T-helper 2 cell (primary cell): ENCODE measurements around the gene LRRC8D.

Experiments used
- DNase-seq, 5 experiments: peaks; one replicate each; pipeline versions ENCODE4 v3.0.0 to v3.0.0-alpha.2; 2012 to 2022

LRRC8D gene

DNA sequence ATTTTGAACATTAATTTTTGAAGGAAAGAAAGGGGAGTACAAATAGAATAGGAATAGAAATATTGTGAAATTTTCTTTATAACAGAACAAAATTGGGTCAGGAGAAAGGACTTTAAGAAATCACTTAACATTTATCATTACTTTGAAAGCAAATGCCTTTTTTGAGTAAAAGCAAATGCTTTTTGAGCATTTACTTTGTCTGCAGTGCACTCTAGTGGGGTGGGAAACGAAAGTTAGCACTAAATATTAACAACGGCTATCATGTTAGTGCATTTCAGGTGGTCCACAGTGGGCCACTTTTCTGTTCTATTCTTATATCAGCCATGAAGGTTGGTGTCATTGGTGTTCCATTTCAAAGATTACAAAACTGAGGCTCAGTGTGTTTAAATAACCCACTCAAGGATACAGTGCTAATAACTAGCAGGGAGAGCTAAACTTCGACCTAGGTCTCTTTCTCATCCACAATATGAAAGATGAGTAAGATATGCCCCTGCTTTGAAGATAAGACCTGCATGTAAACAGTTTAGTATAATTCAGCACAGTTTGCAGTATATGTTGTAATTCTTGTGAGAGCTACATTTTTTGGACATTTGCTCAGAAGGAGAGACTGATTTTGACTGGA, 13.4 kb downstream of the LRRC8D start:
- DNase-seq, result no peak

DNA sequence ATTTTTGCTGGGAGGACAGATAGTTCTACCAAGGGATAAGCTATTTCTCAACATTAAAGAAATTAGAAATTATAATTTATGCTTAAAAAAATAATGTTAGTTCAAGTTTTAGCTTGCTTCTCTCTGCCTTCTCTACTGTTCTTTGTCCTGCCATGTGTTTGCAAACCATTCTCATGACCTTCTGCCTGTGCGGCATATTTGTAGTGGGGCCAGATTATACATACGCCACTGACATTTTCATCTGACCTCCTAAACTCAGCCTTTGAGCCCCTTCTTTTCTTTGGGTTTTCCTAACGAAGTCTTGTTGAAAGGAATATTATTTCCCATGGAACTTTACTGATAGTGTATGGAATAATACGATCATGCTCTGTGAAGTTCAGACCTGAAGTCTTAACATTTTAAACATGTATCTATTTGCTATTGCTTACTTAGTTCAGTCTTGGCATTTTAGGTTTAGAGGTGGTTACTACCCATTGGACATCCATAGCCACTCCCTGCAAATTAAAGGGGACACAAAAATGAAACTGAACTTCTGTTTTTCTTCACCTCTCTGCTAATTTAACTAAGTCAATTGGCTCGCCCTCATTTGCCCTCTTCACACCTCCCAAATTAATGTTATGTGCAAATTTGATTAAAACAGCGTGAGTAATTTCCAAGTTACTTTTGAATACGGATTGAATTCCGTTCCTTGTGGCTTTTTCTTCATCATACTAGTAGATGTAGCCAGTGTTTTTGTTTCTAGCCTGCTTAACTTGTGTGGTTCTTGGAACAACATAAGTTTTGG, 15.6 kb downstream of the LRRC8D start:
- no peak for DNase-seq

DNA sequence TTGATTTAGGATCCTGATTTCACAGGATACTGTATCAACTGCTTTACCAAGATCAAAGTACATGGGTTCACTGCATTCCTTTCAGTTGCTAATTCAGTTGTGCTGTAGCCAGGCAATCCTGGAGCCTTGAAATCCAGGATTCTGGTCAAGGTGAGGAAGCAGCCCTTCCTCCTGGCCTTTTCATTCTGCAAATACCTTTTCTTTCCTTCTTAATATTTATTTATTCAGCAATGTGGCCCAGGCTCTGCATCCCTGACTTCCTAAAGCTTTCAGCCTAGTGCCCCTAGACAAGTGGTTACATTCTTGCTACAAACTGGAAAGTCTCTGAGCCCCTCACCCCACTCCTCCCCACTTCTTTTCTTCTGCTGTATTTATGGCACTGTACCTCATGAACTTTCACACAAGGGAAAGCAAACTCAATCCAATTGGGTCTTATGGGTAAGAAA, 16.2 kb downstream of the LRRC8D start:
- no peak for DNase-seq

DNA sequence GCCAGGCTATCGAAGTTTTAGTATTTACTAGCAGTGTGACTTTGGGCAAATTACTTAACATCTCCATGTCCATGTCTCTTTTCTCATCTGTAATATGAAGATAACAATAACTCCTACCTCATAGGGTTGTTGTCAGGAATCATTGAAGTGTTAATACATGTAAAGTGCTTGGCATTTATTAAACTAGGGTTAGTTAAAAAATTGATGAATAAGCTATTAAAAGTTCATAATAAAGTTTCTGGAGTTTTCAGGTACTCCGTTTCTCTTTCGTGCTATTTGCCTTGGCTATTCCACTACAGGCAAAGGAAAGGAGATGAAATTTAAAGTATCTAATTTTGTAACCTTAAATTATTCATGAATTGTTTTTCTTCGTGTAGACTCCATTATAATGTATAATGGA, 16.7 kb downstream of the LRRC8D start:
- no peak for DNase-seq

DNA sequence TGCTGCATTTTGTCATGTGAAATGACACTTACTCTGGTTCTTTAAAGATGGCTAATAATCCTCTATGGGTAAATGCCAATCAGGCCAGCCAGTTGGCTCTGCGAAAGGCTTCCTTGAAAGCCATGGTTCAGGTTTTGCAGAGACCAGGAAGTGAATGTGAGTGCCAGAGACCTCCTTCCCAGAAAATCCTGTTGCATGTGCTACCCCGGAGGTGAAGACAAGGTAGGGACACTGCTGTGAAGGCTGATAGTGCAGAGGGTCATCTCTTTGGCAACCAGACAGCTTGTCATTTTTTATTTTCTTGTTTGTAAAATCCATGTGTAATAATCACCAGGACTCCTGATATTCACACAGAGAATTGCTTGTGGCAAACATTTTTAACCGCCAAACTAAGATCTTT, 18.7 kb downstream of the LRRC8D start:
- peak in 1 of 5 experiments; percentile 85 for DNase-seq

DNA sequence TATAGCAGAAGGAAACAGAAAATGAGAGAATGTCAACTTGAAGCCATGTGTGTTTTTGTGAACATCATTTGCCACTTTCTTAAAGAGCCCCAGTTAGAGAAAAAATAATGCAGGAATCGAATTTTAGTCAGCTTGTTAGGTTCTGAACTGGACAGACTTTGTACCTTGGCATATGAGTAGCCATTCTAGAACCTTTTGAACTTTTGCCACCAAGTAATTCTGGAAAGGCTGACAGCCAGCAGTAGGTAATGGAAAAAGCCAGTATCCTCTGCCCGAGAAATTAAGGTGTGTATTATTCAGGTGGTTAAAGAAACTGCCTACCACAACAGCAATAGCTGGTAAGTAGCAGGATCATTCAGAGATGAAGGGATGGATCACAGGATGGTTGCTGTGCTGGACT, 20.7 kb downstream of the LRRC8D start:
- DNase-seq, result no peak

DNA sequence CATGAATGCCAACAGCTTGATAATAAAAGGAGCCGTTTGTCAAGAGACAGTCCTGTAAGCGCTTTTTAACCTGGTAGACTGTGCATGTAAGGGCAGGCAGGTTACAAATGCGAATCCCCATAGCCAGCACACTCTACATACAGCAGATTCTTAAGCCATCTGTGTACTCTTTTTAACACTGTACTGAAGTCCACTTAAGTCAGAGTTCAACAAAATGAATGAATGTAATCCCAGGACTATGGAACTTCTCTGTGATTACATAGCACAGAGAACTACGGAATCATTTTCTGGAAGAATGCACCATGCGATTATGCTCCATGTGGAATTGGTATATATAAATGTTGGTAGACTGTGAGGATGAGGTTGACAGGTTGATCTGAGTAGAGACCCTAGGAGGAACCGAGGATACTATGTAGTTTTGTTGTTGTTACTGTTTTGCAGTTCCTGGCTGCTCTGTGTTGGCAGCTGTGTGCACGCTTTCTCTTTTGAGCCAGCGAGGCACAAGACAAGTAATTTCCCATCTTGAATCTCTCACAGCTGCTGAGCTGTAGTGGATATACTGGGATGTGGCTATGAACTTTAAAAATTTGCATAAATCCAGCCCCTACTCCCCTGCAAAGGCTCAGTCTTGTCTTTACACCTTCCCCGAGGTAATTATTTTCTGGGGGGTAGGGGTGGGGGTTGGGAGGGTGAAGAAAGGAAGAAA, 21.9 kb downstream of the LRRC8D start:
- no peak for DNase-seq

DNA sequence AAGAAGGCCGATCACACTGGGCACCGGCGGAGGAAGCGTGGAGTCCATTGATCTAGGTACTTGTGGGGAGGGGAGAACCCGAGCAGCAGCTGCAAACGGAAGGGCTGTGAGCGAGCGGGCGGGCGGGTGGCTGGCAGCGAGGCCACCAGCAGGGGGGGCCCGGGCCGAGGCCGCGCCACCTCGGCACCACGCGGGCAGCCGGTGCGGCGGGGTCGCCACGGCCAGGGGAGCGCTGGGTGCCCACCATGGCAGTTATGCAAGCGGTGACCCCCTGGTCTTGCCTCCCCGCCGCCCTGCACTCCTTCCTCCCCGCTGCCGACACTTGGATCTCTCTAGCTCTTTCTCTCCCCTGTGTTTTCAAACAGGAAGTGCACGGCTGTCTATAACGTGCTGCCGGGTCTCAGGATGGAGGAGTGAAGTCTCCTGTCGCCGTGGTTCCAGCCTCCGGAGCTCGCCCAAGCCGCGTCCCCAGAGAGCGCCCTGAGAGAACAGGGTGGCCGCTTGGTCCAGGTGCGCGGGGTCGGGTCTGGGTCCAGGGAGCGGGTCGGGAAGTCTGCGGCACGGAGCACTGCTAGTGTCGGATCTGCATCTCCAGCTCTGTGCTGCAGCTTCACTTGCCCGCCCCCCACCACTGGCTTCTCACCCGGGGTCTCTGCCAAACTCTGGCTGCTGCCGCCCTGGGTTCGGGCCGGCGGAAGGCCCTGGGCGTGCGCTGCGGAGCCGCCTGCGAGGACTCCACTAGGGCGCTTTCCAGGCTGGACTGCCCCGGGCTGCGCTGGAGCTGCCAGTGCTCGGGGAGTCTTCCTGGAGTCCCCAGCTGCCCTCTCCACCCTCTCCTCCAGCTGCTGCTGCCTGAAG, 22.7 kb downstream of the LRRC8D start:
- DNase-seq, result peak; percentile 62 to 92 (median 65)

DNA sequence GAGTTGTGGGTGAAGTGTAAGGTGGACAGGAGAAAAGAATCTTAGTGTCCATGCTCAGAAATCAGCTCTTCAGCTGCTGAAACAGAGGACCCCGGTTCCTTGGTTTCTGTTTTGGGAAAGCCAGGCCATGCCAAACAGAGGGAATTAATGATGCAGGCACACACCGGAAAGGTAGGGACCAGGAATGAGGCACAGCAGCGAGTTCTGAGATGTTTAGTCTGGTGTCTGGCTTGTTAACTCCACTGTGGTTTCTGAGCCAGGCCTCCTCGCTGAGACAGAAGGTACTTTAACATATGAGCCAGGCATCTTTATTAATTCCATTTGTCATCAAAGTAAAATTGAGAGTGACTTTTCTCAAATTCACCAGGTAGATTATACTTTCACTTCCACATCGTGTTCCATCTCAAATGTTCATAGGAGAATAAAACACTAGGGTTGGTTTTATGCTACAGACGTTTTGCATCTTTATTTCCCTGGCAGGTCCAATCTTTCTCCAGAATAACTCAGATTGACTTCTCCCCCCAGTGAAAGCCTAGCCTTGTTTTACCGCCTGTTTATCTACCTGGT, 23.5 kb downstream of the LRRC8D start:
- peak in 2 of 5 experiments; percentile 26 to 50 for DNase-seq

DNA sequence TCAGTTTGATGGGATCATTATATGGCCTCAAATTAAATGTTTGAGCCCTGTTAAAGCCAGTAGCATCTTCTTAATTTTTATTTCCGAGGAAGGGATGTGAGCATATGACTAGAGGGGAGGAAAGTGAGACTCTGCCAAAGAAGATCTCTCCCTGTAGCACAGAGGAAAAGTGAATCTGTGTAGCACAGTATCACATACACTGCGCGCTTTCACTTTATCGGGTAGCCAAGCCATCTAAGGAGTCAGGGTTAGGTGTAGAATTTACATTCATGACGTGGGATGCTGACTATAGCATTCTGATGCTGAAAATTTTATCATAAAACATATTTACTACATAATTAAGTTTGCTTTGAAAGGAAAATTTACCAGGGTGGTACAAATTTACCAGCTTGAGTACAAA, 24.0 kb downstream of the LRRC8D start:
- peak in 1 of 5 experiments; percentile 63 for DNase-seq

DNA sequence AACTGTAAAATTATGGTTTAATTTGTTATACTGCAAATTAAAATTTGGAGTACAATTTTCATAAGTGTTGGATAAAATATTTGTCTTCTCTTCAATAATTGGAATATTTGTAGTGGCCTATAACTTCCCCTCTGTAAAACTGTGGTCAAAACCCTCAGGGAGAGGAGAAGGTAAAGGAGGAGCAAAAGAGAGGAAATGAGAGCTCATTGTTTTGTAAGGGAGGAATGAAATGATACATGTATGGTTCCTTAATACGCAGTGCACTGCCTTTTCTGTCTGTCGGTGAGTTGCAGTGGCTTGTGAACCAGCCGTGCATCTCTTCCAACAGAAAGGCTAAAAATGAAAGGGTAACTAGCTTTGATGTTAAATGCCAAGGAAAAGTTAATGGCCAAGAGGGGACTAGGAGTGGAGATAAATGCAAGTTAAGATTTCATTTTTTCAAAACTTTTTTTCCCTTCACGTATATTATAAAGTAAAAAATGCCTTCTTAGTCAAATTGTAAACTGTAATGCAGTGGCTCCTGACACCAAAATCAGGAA, 26.4 kb downstream of the LRRC8D start:
- DNase-seq, result peak in 1 of 5 experiments; percentile 21

DNA sequence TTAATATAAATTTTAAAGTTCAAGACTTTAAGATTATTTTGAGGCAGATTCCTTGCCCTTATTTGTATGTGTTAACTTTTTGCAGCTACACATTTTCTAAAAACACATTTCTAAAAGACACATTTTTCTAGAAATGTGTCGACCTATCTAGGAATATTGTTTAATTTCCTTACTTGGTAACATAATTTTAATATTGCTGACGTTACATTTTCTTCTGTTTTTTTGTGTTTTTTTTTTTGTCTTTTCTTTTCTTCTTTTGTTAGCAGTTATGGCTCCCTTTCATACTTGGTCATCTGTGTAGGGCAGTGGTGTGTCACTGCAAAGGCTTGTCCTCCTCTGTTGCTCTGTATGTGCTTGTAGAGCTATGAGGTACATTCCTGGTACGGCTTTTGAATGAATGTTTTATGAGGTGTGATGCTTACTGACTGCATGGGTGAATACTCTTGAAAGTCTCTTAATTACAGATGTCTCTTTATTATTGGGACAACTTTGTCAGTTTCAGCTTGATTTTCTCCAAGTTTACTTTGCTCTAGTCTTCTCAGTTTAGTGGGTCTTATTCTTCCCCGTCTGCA, 30.1 kb downstream of the LRRC8D start:
- DNase-seq, result no peak

DNA sequence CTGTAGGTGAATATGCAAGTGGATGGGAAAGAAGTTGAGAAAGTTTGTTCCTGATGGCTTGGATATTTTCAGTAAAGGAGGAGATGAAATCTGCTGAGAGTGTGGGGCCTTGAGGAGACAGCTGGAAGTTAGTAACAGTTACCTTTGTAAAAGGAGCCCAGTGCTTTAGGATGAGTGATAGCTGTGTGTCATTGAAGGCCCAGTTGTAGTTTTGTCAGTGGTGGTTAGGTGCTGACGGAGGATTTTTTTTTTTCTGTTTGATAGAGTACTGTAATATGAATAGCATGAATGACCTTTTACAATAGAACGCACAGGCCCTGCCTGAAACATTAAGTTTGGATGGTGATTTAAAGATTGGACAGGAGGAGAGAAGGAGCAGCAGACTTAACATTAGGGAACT, 33.3 kb downstream of the LRRC8D start:
- peak in 1 of 5 experiments; percentile 24 for DNase-seq

DNA sequence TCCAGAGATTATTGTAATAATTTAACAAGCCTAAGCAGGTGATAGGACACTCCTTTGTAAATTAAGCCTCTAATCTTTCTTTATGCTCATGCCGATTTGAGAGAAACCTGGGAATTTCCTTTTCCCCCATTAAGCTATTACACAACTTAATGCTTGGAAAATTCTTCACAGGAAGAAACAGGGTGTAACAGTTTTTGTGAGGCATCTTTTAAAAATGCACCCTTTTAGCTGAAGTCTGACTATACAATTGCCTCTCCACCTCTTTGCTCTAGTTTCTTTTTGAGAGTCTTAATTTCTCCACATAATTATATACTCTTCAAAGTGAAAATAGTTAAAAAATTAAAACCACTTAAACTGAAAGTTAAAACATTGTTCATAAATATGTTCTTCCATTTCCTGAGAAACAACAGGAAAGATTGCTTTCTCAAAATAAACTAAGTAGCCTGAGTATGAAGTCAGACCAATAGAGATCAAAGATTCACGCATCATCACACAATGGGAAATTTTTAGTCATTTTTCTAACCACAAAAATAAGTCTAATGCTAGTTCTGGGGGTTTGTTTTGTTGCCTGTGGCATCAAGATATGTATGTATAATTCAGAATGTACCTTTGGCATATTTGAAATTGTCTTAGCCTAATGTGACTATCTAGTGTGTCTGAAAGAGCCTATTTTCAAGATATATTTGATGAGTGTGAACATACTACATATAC, 34.7 kb downstream of the LRRC8D start:
- peak in 2 of 5 experiments; percentile 49 to 87 for DNase-seq

DNA sequence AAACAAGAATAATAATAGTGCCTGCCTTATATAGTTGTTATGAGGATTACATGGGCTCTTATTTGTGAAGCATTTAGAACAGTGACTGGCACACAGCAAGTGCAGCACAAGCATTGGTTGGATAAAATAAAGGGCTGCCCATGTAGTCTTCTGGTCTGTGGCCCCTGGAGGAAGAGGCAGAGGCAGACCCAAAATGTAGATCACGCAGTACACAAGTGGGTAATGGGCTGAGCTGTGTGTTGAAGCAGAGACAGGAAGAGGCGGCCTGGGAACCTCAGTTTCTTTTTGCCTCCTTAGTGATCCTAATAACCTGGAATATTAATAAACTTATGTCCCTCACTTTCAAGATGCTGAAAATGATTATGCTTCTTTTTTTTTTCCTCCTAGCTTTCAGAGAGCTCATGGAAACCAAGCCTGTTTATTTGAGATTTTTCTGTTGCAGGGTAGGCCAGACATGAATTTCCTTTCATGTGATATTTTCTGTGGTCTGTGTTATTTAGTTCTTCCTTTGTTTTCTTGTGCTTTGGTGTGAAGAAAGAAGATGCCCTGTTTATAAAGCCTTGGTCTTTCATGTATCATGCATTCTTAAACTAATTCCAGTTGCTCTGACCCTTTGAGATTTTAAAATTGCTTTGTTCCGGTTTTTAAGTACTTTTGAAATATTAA, 42.5 kb downstream of the LRRC8D start:
- DNase-seq, result no peak

DNA sequence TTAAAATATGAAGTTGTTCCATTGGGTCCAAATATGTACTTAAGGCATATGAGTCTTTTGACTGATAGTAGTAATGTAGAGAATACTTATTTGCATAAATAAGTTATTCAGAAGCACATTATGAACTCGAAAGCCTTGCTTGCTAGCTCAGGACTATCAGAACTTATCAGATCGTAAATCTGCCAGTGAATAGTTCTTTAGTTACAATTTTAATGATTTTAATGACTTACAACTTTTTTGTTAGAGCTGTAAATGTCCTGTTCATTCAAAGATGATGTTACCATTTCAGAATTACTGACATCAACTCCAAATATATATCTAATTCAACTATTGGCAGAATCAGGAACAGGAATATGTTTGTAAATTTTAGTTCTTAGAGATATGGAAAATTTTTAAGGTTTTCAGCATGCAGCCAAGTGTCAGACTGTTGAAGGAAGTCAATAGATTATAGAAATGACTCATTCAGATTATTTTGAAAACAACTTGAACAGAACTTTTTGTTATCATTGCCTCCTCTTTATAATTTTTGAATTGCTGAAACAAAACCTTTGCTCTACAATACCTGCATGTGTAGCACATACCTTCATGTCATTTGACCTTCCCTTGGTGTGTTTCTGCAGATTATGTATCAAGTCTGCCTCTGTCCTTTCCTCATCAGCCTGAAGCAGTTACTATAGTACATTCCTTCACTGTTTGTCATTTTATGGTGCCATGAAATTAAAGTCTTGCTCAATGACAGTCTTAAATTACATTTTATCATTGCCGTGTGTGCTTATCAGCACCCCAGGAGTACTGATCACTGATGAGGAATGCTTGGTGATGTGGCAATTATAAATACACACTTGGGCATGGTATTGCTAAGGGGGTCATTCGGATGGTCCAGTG, 44.9 kb downstream of the LRRC8D start:
- DNase-seq, result peak in 1 of 5 experiments; percentile 46

DNA sequence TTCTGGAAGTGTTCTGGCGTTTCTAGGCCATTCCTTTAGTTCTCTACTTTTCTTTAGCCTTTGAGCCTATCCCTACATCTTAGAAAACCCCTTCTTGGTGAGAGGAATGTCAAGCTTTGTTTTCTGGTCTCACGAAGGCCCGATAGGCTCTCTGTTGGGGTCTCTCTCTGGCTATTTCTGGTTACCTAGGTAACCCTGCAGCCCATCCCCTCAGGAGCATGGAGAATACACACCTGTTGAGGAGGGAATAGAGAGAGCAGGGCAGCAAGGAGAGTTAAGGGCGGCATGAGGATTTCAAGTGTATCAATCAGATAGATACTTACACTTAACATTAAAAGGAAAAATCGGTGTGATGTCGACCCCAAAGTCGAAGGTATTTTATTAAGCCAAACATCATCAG, 45.7 kb downstream of the LRRC8D start:
- no peak for DNase-seq

DNA sequence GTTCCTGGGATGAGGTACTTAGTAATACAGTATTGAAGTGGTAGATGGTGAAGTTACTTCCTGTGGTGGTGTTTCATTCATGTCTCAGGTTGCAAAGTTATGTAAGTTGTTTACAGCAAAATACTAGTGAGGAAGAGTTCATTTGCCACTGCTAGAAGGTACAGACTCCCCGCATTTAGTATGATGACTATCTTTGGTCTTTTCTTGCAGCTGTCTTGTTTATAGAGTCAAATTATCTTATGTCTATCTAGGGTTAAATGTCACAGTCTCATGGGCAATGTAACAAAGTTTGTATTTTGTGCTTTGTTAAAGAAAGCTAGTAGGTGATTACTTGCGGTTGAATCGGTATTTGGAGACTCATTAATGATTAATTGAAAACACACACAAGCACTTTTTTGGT, 50.2 kb downstream of the LRRC8D start:
- DNase-seq, result peak in 2 of 5 experiments; percentile 13 to 76

DNA sequence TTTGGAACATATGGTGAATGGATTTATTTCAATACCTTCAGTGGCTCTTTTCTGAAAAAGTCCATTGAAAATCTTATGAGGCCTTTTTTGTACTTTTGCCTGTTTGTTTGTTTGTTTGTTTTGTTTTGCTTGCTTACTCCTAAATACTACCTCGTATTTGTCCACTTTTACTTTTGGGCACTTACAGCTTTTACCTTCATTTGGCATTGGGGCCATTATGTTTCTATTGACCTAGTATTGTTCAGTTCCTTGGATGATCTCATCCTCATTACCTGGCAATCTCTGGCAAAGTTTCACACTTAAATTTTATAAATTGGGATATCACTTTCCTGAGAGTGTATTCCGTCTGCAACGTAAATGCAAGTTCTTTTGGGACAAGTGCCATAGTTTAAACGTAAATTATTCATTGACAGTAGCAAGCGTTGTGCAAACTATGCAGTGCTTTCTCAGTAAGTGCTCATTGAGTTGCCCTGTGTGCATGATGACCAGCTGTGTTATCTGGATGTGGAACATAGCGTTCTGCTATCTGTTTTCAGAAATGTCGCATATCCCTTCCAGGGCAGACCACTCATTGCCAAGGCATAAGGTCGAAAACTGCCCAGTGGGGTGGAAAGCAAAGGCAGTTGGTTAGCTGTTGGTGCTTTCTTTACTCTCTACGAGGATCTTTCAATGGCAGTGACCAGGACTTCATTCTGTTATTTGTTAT, 51.1 kb downstream of the LRRC8D start:
- no peak for DNase-seq
